ENCODE data around the gene KLHL17.
A peak's percentile ranks its signal among the peaks of the same experiment; 100 is the strongest.
"Not testable (repeated sequence)": the region's sequence is repeated elsewhere in the genome, so short reads cannot be mapped to it uniquely, and the experiment has no call there.

KLHL17 gene

DNA sequence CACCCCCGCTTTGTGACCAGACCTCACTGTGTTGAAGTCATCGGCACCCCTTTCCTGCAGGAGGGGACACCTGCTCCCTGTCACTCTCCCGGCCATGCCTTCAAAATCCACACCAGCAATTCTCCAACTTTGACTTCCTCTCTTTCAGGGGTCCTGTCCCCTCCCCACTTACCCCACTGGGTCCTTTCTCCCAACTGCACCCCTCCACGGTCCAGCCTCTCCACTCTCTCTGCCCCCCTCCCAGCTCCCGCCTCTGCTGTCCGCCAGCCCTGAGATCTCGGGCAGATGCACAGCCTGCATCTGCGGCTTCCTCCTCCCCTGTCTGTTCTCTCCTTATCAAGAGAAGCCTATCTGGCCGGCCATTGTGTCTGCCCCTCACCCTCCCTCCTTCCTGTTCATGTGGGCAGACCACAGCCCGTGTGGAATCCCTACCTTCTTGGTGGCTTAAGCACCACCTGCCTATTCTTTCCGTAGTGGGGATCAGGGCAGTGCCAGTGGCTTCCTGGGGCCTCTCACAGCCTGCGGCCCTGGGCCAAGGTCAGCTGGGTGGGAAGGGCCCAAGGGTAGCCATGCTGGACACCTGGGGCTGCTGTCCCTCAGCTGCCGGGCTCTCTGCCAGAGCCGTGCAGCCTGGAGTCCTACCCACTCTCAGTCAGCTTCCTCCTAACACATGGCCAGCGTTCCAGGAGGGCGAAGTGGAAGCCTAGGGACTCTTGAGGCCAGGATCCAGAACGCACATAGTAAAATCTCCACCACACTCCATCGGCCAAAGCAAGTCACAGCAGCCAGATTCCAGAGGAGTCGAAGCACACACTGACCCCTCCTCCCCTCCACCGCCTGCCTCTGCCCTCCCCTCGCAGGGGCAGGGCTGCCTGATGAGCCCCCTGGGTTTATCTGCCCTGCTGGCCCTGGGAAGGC, 44.7 kb downstream of the KLHL17 start:
- Histone ChIP-seq H2AFZ (peak overlapping the region; percentile 60), H3K4me1 (peaks cover 3% of the 10 kb centered on the region), H3K4me2 (ENCODE audit: low read length) (peak overlapping the region; percentile 2), H3K9ac (no peak overlapping the region), H3K79me2 (no peaks in the 10 kb centered on the region), H3K4me3 (ENCODE audit: low read depth, low read length) (no peak overlapping the region), H3K27ac (no peak overlapping the region), H3K9me3 (ENCODE audit: control insufficient read depth, low read length) (no peaks in the 10 kb centered on the region), H3K27me3 (ENCODE audit: control insufficient read depth, insufficient read depth, low read length) (no peaks in the 10 kb centered on the region), H3K36me3 (ENCODE audit: control insufficient read depth, insufficient read depth, low read length) (no peaks in the 10 kb centered on the region)
- TF ChIP-seq, protein P1, sequence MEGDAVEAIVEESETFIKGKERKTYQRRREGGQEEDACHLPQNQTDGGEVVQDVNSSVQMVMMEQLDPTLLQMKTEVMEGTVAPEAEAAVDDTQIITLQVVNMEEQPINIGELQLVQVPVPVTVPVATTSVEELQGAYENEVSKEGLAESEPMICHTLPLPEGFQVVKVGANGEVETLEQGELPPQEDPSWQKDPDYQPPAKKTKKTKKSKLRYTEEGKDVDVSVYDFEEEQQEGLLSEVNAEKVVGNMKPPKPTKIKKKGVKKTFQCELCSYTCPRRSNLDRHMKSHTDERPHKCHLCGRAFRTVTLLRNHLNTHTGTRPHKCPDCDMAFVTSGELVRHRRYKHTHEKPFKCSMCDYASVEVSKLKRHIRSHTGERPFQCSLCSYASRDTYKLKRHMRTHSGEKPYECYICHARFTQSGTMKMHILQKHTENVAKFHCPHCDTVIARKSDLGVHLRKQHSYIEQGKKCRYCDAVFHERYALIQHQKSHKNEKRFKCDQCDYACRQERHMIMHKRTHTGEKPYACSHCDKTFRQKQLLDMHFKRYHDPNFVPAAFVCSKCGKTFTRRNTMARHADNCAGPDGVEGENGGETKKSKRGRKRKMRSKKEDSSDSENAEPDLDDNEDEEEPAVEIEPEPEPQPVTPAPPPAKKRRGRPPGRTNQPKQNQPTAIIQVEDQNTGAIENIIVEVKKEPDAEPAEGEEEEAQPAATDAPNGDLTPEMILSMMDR (IDR thresholded peaks at IDR 0.05): no peak

DNA sequence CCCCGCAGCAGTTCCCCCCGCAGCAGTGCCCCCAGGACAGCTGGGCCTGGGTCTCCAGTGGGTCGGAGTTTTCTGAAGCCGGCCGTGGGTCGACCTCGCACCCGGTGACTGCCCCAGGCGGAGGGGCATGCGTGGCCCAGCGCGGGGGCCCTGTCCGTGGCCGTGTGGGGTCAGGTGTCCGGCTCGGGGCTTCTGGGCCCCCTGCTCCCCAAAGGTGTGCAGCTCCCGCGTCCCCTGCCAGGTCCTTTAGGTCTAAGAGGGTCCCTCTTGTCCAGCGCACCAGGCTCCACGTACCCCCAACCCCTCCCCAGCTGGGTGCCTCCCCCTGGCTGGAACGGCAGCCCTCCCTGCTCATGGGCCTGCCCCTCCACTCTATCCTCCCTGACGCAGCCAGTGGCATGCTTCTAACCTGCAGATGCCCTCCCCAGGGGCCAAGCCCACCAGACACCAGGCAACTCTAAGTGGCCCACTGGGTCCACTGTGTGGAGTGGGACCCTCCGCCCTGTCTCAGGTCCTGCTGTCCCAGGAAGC, 45.5 kb downstream of the KLHL17 start:
- no peak overlapping the region for H2AFZ ChIP-seq
- no peak overlapping the region for H3K27ac ChIP-seq
- H3K9me3 ChIP-seq (ENCODE audit: control insufficient read depth, low read length): no peaks in the 10 kb centered on the region
- no peaks in the 10 kb centered on the region for H3K79me2 ChIP-seq
- H3K4me3 ChIP-seq (ENCODE audit: low read depth, low read length): no peak overlapping the region
- no peak overlapping the region for H3K9ac ChIP-seq
- no peaks in the 10 kb centered on the region for H3K36me3 ChIP-seq (ENCODE audit: control insufficient read depth, insufficient read depth, low read length)
- TF ChIP-seq, protein P1 (IDR thresholded peaks at IDR 0.05): no peak
- peaks cover 3% of the 10 kb centered on the region for H3K4me1 ChIP-seq
- no peak overlapping the region for H3K4me2 ChIP-seq (ENCODE audit: low read length)
- H3K27me3 ChIP-seq (ENCODE audit: control insufficient read depth, insufficient read depth, low read length): no peaks in the 10 kb centered on the region

DNA sequence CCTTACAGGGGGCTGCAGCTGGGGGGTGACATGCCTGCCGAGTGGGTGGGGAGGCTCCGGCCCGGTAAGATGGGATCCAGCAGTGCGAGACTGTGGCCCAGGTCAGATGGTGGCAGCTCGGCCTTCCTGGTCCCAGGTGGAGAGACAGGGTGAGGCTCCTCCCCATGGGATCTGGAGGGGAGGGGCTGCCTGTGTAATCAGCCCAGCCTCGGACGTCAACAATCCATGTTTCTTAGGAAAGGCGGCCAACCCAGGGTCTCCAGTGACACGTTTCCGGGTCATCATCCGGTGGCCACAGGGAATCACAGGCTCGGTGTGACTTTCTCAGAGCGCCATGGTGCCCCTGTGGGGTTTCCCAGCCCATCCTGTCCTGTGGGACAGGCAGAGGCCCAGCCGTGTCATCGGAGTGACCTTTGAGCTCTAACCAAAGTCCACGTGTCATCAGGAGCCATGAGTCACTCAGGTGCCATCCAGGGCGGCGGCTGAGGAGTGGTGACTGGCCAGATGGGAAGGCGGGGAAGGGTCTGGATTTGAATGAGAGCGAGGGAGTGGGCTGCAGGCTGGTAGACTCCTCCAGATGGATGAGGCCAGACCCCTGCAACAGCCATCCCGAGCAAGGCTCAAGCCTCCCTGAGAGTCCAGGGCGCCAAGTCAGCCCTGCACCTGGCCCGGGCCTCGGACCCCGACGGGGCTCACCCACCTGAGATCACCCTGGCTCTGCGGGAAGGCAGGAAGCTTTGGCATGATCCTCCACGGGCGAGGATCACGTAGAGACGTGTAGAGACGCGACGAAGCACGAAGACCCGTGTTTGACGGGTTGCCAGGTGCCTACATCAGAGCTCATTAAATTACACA, 46.1 kb downstream of the KLHL17 start:
- Histone ChIP-seq H3K27me3 (ENCODE audit: control insufficient read depth, insufficient read depth, low read length) (no peaks in the 10 kb centered on the region), H3K4me3 (ENCODE audit: low read depth, low read length) (no peak overlapping the region), H3K9ac (no peak overlapping the region), H3K4me1 (peaks cover 3% of the 10 kb centered on the region), H3K9me3 (ENCODE audit: control insufficient read depth, low read length) (no peaks in the 10 kb centered on the region), H2AFZ (no peak overlapping the region), H3K36me3 (ENCODE audit: control insufficient read depth, insufficient read depth, low read length) (no peaks in the 10 kb centered on the region), H3K4me2 (ENCODE audit: low read length) (no peak overlapping the region), H3K79me2 (no peaks in the 10 kb centered on the region), H3K27ac (no peak overlapping the region)
- TF ChIP-seq, protein P1 (IDR thresholded peaks at IDR 0.05): no peak

DNA sequence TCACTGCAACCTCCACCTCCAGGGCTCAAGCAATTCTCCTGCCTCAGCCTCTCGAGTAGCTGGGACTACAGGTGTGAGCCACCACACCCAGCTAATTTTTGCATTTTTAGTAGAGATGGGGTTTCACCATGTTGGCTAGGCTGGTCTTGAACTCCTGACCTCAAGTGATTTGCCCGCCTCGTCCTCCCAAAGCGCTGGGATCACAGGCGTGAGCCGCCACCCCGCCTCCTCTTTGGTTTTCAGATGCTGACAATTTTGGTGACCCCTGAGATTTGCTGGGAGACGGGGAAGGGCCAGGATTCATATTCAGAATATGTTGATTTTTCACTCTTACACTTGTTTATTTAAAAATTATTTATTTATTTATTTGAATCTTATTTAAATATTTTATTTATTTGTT, 49.7 kb downstream of the KLHL17 start:
- H2AFZ ChIP-seq; H3K79me2 ChIP-seq; H3K4me1 ChIP-seq; H3K4me2 ChIP-seq (ENCODE audit: low read length); H3K36me3 ChIP-seq (ENCODE audit: control insufficient read depth, insufficient read depth, low read length); H3K27me3 ChIP-seq (ENCODE audit: control insufficient read depth, insufficient read depth, low read length); H3K4me3 ChIP-seq (ENCODE audit: low read depth, low read length); H3K9me3 ChIP-seq (ENCODE audit: control insufficient read depth, low read length); H3K9ac ChIP-seq; H3K27ac ChIP-seq: not testable (repeated sequence)

DNA sequence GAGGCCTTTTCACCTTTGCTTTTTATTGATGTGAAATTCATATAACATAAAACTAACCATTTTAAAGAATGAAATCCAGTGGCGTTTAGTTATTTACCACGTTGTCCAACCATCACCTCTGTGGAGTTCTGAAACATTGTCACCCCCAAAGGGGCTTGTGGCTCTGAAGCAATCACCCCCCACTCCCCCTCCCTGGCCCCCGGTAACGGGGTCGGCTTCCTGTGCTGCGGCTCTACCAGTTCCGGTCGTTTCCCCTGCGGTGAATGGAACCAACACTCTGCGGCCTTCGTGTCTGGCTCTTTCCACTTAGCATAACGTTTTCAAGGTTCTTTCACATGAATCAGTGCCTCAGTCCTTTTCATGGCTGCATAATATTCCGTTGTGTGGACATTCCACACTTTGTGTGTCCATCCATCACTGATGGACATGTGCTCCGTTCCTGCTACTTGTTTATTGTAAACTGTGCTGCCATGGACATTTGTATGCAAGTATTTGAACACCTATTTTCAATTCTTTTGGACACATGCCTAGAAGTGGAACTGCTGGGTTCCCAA, 51.1 kb downstream of the KLHL17 start:
- no peaks in the 10 kb centered on the region for H3K9me3 ChIP-seq (ENCODE audit: control insufficient read depth, low read length)
- H3K4me1 ChIP-seq: no peaks in the 10 kb centered on the region
- H3K36me3 ChIP-seq (ENCODE audit: control insufficient read depth, insufficient read depth, low read length): no peaks in the 10 kb centered on the region
- H3K79me2 ChIP-seq: no peaks in the 10 kb centered on the region
- H3K27ac ChIP-seq: no peak overlapping the region
- no peak overlapping the region for H3K4me3 ChIP-seq (ENCODE audit: low read depth, low read length)
- H3K4me2 ChIP-seq (ENCODE audit: low read length): no peak overlapping the region
- no peak overlapping the region for H2AFZ ChIP-seq
- H3K27me3 ChIP-seq (ENCODE audit: control insufficient read depth, insufficient read depth, low read length): no peaks in the 10 kb centered on the region
- TF ChIP-seq, protein P1 (IDR thresholded peaks at IDR 0.05): no peak
- no peak overlapping the region for H3K9ac ChIP-seq

DNA sequence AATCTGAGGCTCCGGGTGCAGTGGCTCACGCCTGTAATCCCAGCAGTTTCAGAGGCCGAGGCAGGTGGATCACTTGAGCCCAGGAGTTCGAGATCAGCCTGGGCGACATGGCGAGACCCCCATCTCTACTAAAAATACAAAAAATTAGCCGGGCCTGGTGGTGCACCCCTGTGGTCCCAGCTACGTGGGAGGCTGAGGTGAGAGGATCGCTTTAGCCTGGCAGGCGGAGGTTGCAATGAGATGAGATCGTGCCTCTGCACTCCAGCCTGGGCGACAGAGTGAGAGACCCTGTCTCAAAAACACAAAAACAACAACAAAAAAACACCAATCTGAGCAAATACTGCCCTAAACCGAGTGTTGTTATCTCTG, 52.3 kb downstream of the KLHL17 start:
- H3K4me1 ChIP-seq; H3K79me2 ChIP-seq; H3K27me3 ChIP-seq (ENCODE audit: control insufficient read depth, insufficient read depth, low read length); H3K9ac ChIP-seq; H3K9me3 ChIP-seq (ENCODE audit: control insufficient read depth, low read length); H3K36me3 ChIP-seq (ENCODE audit: control insufficient read depth, insufficient read depth, low read length): not testable (repeated sequence)
- Histone ChIP-seq H3K4me3 (ENCODE audit: low read depth, low read length) (peak overlapping the region; percentile 87), H3K27ac (peak overlapping the region; percentile 48), H3K4me2 (ENCODE audit: low read length) (peak overlapping the region; percentile 88), H2AFZ (peak overlapping the region; percentile 79)

All from parathyroid adenoma (tissue), 2 donors.